Frontal cortex (tissue), 4 donors: Measurements from ENCODE around the gene KCTD6. TPM values are rescaled to one million over a fixed set of nuclear protein-coding genes. Genes with fewer than 3 reads are reported as not detected.

Experiments used
- DNase-seq, 2 donors: peaks; one replicate each; pipeline ENCODE4 v3.0.0; 2012; ENCODE audit warnings: low spot score in 2 of 2
- FAIRE-seq: peaks from 2 replicates; lab custom pipeline; 2012; peaks lifted over from hg19 to GRCh38; lab: Jason Lieb, UNC
- total RNA-seq: library from RNA; depleted of rRNA; stranded (reverse); fragments of >200 nt; gene quantifications from one replicate; pipeline ENCODE4 v1.2.3, GENCODE V29; 2014
- donor health status: control.
- donor health status: control.
- donor health status: control.

Gene KCTD6
- total RNA-seq, 1 donor from 2014 or later = 24.5 TPM

GRCh38 chr3:58484045-58484721, 7.7 kb upstream of the KCTD6 start:
- no peak for DNase-seq

GRCh38 chr3:58484722-58485069, 7.2 kb upstream of the KCTD6 start:
- FAIRE-seq (no peak), DNase-seq (no peak)

More at GRCh38 chr3:58484045-58484721, 7.7 kb upstream of the KCTD6 start:
- no peak for FAIRE-seq

GRCh38 chr3:58485801-58486435, 6.0 kb upstream of the KCTD6 start:
- DNase-seq (no peak), FAIRE-seq (no peak)

DNA sequence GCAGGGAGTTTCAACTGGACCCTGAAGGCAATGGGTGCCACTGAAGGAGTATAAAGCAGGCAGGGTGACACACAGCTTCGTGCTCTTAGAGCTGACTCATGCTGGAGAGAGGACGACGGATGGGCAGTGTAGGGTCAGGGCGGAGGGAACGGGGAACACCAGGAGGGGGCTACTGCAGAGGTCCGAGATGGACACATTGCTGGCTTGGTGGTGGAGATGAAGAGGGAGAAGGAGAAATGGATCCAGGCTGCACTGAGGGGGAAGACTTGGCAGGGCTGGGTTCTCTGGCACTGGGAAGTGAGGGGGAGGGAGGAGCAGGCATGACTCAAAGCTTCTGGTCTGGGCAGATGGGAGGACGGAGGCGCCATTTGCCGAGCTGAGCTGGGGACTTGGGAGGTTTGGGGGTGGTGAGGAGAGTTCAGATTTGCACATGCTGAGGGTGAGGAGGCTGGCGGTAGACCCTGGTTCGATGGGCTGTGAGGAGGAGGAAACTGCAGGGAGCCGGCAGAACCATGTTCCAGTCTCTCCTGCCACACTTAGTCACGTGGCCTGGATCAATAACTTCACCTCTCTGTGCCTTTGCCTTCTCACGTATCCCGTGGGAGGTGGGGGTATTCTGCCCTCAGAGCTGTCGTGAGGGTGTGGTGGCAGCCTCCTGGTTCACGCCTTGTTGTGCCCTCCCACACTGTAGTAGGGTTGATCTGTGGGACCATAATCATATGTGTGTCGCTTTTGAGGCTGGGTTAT, 4.6 kb upstream of the KCTD6 start:
- DNase-seq (peak in 1 of 2 donors; percentile 26), FAIRE-seq (no peak)

DNA sequence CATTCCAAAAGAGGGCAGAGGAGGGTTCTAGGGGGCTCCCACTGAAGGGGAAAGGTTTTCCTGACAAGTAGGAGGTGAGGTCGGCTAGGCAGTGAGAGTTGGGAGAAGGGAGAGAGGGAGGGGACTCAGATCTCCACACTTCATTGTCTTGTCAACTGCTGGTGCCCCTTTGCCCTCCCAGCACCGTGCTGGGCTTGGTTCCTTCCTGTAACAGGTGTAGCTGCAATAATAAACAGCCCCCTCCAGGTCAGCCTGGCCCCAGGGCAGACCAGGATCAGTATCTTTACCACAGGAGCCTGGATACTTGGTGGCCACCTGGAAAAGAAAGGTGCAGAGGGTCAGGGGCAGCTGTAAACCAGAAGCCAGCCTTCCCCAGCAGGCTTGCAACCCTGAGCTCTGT, 2.9 kb upstream of the KCTD6 start:
- DNase-seq (no peak), FAIRE-seq (no peak)

DNA sequence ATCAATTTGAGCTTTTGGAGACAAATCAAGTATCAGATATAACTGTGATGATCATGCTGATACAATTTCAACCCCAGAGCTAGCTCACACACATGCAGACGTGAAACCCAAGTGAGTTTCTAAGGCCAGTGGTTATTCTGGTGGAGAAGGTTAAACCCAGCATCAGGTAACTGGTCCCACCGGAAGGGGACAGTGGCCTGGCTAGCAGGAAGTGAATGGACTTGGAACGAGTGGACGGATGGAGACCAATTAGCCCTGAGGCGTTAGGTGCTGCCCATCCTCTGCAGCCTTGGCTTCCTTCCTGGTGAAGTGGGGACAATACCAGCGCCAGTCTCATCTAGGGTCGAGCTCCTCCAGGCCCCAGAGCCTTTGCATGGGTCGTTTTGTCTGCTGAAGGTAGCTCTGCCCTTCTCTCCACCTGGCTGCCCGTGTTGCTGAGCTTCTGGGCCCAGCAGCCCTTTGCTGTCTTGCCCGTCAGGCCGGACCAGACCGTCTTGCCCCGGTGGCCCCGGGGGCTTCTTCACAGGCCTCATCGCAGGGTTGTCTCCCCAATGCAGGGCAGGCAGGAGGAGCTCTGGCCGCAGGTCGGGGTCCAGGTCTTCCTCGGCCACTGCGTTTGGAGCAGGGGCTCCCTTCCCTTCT, 915 bp upstream of the KCTD6 start:
- FAIRE-seq (no peak), DNase-seq (no peak)

DNA sequence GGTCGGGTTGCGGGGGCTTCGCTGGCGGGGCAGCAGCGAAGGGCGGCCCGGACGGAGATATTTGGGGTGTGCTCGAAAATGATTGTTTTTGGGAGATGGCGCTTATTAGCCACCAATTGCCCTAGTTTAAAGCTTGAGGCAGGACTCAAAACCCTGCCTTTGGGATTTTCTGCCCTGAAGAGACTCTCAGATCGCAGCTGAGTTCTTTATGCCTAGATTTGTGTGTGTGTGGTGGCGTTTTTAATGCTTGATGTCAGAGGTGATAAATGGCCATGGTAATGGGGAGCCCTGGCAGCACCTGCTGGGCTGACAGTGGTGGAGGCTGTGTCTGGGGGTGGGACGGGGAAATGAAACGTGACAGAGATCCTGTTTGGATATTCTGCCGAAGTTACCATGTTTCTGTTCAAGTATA, 604 bp downstream of the KCTD6 start:
- no peak for FAIRE-seq
- no peak for DNase-seq

DNA sequence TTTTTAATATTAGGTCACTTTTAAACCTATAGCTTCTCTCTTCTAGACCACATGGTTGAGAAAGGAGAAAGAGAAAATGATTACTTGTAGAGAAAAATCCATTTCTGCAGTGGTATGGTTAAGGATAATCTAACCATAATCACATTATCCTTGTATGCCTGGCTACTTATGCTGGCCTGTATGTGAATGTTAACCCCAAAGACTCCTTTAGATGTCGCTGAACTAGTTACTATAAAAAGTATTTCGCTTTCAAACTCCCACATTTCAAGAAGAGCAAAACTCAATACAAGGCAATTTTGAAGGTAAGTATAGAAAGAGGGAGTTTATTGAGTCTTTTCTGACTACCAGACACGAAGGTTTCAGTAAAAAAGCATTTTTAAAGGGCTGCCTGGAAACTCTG, 2.2 kb downstream of the KCTD6 start:
- no peak for DNase-seq
- no peak for FAIRE-seq

GRCh38 chr3:58495101-58495500, 3.2 kb downstream of the KCTD6 start:
- FAIRE-seq (no peak), DNase-seq (no peak)

- FAIRE-seq = no peak
These were observed 4.4 kb downstream of the KCTD6 start for GRCh38 chr3:58496206-58496857.

DNA sequence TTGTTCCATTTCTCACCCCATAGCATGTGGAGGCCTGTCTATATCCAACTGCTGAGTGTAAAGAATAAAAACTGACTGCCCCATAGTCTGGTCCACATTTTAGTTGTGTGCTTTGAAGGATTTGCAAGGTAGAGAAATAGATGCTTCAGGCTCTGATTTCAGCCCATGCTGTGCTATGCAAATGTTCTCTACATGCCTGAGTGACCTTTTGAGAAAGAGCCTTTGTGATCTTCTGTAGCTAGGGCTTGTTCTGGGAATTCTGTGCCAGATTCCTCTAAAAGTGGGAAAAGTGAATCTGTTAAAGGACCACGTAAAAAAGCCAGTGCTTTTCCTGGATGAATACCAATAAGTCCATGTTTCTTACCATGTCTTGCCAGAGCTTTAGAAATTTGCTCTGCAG, 5.2 kb downstream of the KCTD6 start:
- no peak for FAIRE-seq
- no peak for DNase-seq

More at GRCh38 chr3:58496206-58496857, 4.4 kb downstream of the KCTD6 start:
- DNase-seq = no peak

GRCh38 chr3:58502872-58503271, 11.0 kb downstream of the KCTD6 start:
- FAIRE-seq (no peak), DNase-seq (no peak)

- FAIRE-seq = no peak
- no peak for DNase-seq
These were observed 15.6 kb downstream of the KCTD6 start for GRCh38 chr3:58507356-58508078.

DNA sequence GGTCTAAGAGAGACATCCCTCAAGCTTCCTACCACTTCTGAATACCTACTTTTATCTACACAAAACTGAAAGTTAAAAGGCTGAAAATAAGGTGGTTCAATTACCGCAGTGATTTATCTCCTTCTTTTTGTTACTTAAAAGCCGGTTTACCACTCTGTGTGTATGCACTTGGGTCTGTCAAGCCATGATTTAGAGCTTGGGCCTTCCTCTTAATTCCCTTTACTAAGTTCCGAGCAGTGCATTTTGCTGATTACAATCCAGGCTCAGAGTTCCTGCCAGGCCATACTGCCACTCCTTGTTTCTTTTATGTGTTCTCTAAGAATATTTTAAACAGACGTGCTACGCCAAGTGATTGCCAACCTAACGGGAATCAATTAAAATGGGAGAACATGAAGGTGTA, 16.5 kb downstream of the KCTD6 start:
- DNase-seq (no peak), FAIRE-seq (no peak)

DNA sequence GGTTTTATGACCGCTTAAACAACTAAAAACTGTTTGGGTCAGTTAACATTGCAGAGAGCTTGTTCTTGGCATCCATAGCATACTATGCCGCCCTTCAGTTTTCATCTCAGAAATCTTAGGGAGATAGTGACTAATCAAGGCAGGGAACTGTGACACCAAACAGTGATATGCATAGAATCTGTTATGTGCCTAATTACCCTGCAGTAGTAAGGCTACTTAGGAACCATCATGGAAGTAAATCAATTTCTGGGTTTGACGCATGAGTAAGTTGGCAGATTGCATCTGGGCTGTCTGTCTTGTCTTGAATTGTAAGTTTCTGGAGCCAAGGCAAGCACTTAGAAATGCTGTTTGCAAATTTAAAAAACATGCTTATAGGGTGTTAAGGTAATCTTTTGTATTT, 22.5 kb downstream of the KCTD6 start:
- DNase-seq (no peak), FAIRE-seq (no peak)

GRCh38 chr3:58518291-58518789, 26.4 kb downstream of the KCTD6 start:
- DNase-seq (no peak), FAIRE-seq (no peak)

DNA sequence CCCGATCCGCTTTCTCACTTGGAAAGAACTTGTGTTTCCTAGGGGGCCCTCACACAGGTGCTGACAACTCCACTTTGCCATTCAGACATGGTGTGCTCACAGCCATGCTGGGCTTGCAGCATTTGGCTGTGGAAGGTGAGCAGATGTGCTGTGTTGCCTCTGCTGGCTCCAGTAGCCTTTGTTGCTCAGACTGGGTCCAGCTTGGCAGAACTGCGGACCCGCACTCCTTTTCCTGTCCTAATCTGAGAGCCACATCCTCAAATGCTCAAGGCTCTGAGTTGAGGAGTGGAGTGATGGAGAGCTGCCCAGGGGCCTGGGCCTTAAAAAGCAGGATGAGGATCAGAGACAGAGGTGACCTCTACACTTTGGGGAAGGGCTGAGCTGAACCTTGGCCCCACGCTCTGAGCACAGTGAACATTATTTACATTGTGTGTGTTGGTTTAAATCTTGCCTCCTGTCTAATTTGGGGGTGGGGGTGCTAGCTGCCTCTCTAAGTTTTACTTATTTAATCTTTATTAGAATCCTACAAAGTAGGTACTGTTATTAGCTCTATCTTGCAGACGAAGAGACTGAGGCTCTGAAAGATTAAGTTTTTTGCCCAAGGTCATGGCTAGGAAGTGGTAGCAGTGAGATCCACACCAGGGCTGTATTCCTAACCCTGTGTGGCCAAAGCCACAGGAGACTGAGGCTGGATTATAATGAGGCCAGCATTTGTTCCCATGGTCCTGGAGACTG, 27.9 kb downstream of the KCTD6 start:
- DNase-seq (no peak), FAIRE-seq (no peak)

- FAIRE-seq (no peak), DNase-seq (no peak)
These were observed 28.8 kb downstream of the KCTD6 start for GRCh38 chr3:58520403-58521335.
